Fibroblast of lung (primary cell): ENCODE results near the gene IGDCC3.

ENCODE experiments used
- EZH2 ChIP-seq: IDR thresholded peaks from 2 replicates; pipeline ENCODE4 v1.5.1; 2012; ENCODE audit warnings: low read length, control low read depth, mild to moderate bottlenecking; ENCODE audit errors: missing control alignments
- TF ChIP-seq, protein P1 (sequence below), 2 donors: IDR thresholded peaks in 1 of 2; conservative IDR thresholded peaks in 1 of 2; 1 replicate in 1 of 2; 2 replicates in 1 of 2; pipeline ENCODE4 v1.5.1; 2011 to 2012; ENCODE audit warnings: low read length in 2 of 2, control low read depth in 1 of 2, inconsistent platforms in 1 of 2, low read depth in 1 of 2, mild to moderate bottlenecking in 1 of 2

DNA sequence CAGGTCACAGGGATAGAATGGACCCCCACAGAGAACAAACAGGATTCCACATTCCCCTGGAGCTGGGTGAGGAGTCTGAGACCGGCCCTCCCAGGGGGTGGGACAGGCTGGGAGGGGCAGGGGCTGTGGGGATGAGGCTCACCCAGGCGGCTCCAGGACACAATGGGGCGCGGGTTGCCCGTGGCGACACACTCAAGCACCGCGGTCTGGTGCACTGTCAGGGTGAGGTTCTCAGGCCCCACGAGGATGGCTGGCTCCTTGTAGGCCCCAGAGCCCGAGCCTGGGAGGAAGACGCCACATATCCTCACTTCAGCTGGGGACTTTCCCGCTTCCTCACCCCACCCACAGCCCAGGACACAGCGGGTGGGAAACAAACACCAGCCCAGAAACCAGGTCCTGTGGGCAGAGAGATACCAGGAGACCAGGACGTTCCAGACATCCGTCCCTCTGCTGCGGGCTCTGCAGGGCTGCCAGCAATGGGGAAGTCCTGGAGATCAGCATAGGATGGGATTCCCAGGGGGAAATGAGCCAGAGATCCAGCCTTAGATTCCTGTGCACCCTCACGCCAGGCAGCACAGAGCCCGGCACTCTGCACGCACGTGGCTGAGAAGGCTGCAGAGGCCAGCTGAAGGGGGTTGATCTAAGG lies 43.1 kb downstream of the IGDCC3 start:
- TF ChIP-seq, protein P1, sequence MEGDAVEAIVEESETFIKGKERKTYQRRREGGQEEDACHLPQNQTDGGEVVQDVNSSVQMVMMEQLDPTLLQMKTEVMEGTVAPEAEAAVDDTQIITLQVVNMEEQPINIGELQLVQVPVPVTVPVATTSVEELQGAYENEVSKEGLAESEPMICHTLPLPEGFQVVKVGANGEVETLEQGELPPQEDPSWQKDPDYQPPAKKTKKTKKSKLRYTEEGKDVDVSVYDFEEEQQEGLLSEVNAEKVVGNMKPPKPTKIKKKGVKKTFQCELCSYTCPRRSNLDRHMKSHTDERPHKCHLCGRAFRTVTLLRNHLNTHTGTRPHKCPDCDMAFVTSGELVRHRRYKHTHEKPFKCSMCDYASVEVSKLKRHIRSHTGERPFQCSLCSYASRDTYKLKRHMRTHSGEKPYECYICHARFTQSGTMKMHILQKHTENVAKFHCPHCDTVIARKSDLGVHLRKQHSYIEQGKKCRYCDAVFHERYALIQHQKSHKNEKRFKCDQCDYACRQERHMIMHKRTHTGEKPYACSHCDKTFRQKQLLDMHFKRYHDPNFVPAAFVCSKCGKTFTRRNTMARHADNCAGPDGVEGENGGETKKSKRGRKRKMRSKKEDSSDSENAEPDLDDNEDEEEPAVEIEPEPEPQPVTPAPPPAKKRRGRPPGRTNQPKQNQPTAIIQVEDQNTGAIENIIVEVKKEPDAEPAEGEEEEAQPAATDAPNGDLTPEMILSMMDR (conservative IDR thresholded peaks at IDR 0.05 in 1 of 2, IDR thresholded peaks at IDR 0.05 in 1 of 2; ENCODE audit: low read depth in 1 of 2, low read length in 2 of 2), result no peak
- no peak for TF ChIP-seq EZH2
